GM23248 (cell line): ENCODE data around the gene NPFFR1.

Source experiments
- EZH2 ChIP-seq: fragments of 200-600 bp; sonication (generic); IDR thresholded peaks from 2 replicates; pipeline ENCODE4 v1.6.1; 2018; ENCODE audit warnings: antibody characterized with exemption, mild to moderate bottlenecking; ENCODE audit not compliant: insufficient read depth, poor library complexity, severe bottlenecking
- EZH2phosphoT487 ChIP-seq: fragments of 200-600 bp; sonication (generic); IDR thresholded peaks from 2 replicates; pipeline ENCODE4 v1.6.1; 2018; ENCODE audit warnings: antibody characterized with exemption, moderate library complexity, mild to moderate bottlenecking, low read depth; ENCODE audit not compliant: insufficient read depth

DNA sequence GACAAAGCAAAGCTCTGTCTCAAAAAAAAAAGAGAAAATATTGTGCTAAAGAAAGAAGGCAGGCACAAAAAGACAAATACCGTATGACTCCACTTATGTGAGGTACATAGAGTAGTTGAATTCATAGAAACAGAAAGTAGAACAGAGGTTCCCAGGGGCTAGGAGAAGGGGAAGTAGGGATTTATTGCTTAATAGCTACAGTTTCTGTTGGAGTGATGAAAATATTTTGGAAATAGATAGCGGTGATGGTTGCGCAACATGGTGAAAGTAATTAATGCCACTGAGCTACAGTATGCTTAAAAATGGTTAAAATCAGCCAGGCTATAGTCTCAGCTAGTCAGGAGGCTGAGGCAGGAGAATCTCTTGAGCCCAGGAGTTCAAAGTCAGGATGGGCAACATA lies 18.5 kb upstream of the NPFFR1 start:
- no peak for TF ChIP-seq EZH2
- TF ChIP-seq EZH2phosphoT487, result no peak
